HG03439 (cell line): ENCODE results near the gene DOCK1.

ENCODE experiments used
- ATAC-seq: cut with Tn5 transposase; IDR thresholded peaks from one replicate; pipeline ENCODE4 v1.9.1; 2021; ENCODE audit warnings: mild to moderate bottlenecking, moderate library complexity; ENCODE audit not compliant: unreplicated experiment

DOCK1 gene

DNA sequence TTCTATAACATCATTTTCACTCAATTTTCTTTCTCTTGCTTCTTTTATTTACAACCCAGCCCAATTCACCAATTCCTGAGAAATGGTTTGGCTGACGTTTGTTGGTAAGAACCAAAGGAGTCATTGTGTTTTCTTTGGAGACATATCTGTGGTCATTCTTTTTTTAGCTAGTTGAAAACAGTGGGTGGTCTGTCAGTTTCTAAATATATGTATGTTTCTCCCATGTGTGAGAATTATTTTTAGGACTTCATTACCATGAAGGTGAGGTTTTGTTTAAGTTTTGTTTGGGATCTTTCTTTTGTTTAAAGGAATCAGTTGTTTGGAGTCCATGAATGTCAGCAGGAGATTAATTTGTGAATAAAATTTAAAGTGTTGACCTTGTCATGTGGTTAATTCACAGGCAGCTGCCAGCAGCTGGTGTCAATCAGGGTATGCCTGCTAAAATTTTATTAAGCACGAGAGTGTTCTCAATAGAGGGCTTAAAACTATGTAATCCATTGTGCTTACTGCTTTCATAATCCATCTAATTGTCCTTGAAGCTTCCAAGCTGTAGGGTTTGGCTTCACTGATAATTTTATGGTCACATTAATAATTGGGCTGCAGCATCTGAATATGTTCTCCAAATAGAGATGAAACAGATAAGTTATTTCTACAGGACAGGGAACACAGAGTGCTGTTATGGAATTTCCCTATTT lies 252.4 kb downstream of the DOCK1 start:
- no peak for ATAC-seq

DNA sequence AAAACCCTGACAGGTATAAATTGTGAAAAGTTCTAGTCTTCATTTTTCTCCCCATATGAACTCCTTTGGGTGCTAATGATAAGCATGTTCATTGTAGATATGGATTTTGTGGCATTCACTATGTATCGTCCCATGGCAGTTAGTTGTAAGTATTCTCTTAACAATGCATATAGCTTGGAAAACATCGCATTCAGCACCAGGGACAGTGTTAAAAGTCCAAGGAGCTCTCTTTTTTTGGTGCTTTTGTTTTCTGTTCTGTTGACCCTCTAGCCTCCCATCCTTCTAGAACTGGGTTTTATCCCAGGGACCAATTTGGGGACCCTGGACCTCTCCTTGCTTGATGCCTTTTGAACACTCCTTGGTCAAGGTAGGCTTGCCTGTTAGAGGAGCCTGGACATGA lies 253.4 kb downstream of the DOCK1 start:
- ATAC-seq, result no peak

DNA sequence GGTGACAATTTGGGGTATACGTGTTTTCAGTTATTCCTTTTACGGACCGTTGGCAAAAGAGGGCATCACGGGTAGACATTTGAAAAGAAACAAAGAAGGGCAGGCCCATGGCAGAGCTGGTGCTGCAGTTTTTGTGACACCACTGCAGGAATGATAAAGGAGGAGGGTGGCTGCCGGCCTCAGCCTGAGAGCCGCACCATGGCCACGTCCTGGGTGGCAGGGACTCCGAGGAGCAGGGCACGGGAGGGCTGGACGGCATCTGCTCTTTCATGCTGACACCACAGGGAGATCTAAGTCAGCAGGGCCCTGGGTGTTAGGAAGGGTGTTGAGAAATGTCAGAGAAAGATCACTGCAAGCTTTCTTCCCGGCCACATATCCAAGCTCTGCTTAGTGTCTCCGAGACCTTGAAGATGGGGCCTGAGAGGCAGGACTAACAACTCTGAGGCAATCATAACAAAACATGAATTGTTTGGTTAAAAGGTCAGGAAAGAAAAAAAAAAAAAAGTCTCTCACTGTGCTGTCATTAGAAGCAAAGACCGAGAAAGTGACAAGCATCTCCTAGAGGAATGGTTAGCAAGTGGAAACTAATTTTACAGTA lies 254.5 kb downstream of the DOCK1 start:
- no peak for ATAC-seq

DNA sequence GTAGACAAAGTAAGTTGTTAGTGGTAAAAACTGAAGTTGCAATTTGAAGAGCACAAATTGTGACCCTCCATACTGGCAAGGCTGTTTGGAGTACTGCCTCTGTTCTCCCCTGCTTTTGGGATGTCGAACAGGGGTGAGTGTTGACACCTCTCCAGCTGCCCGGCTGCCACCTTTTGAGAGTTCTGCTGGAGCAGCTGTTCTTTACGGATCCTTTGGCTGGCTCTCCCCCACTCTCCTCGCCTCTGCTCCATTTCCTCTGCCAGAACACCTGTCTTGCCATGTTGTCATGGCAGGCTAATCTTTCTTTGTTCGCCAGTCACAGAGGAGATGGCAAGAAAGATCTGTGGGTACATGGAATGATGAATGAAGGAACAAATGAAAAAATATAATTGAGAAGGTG lies 256.3 kb downstream of the DOCK1 start:
- ATAC-seq, result no peak

DNA sequence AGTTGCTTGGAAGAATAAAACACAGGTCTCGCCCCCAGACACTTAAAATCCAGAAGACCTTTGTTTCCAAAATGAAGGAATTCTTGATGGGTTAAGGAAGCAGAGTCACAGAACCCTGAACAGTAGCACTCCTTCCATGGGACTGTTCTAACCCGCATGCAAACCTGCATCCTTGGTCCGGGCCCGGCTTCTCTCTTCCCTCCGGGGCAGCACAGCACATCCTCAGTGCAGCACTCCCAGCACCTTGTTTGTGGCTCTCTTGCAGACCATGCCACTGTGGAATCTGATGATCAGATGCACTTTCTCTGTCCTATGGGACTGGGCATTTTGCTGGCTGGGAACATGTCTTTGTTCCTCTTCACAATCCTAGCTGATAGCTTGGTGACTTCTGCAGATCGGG lies 257.6 kb downstream of the DOCK1 start:
- ATAC-seq, result no peak

DNA sequence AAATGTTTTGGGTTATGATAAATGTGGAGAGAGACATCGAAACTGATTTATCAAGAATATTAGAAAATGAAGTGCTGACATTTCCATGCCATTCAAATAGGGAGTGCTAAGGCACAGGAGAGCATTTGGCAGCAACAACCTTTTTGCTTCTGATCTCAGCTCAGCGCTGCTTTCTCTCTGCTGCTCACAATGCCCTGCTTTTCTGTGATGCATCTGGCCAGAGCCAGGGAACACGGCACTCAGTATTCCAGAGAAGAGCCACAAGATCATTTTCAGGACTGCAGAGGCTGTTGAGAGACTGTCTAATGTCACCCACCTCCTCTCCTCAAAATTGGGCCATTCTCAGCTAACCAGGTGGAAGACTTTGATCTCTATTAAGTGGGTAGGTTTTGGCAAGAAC lies 263.0 kb downstream of the DOCK1 start:
- ATAC-seq, result no peak

DNA sequence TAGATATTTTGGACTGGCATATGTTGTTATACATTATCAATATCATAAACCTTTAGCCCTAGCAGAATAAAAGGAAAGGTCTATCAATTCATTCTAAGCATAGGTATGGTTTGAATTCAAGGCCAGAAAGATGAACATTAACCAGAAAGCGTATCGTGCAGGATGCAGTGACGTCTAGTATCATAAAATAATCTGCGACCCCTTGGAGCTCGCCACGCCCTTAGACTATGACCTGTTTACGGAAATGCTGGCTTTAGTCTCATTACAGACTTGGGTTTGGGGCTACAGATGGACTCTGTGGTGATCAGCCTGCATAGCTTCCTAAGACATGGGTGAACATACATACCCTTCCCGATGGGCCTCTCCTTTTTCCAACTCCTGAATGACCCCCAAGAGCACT lies 269.6 kb downstream of the DOCK1 start:
- ATAC-seq, result no peak

DNA sequence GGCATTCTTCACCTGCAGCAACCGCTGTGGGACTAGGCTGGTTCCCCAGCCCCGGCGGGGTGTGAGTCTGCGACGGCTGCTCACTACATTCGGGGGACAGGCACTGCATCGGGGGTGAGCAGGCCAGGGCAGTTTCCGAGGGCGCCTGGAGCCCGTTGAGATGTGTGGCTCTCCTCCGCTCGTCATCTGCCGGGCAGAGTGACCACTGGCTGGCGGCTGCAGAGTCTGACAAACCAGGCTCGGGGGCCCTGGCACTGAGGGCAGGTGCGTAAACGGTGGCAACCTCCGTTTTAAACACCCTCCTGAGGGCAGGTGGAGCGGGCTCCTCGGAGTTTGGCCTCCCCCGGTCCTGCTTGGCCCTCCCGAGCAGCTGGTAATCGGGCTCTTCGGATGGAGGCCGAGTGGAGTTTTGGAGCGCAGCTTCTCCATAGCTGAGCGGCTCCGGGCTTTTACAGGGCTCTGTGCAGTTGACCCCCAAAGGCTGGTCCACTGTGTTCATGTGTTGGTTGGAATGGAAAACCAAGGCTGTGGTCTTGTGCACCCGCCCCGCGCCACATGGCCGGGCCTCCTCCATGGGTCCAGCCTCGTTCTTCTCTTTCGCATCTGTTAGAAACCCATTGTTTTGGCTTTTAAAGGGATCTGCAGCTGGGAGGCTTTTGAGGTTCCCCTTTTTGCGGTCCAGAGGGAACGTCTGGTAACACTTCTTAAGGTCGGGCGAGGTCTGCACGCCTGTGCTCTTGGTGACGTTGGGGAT lies 270.3 kb downstream of the DOCK1 start:
- ATAC-seq, result no peak

DNA sequence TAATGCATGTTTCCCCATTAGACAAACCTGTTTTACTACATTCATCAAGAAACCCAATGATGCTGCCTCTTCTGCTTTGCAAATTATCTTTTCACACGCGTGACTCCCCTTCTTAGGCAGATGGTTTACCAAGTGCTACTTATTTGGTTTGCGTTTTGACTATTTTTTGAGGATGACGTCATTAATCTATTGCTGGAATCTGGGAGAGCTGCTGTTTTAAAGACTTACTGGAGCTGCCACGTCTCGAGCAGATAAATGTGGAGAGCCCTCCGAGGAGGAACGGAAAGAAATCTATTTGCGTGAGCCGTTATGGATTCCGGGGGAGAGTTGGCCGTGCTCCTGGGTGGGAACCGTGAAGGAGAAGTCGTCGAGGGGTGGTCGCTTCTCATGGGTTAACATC lies 271.4 kb downstream of the DOCK1 start:
- ATAC-seq, result no peak

DNA sequence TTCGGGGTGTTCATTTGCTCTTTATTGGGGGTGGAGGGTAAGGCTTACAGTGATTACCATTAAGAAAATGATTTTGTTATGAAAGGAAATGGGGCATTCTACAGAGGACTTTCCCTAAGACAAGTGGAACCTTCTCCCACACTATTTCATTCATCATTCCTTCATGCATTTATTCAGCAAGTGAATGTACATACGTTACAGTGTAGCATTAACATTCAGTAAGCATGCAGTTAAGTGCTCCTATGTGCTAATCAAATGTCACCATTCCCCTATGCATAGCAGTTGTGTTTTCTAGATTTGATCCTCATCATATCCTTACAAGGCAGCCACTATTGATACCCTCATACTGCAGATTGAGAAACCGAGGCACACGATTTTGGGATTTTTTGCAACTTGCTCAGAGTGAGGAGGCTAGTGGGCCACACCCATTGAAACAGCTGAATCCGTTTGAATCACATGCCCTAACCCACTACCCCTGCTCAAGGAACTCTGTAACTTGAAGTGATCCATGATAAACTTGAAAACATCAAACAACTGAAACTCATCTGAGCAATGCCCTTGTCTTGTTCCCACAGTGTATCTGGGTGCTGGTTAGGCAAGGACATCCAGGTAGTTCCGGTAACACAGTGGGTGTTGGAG lies 274.5 kb downstream of the DOCK1 start:
- no peak for ATAC-seq

DNA sequence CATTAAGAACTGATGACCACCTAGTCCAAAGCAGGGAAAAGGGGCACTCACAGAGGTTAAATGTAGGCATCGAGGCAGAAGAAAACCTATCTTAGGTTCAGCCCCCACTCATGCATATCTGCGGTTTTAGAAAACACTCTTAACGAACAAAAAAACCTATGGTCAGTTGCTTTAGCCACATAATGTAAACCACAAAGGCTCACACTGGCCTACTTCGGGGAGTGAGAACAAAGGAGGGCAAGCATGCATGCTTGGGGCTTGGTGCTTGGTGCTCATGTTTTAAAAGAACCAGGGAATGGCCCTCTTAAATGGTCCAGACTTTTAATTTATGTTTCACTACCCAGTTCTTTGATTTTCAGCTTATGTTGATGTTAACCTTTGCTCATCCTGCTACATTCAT lies 276.9 kb downstream of the DOCK1 start:
- ATAC-seq, result no peak

DNA sequence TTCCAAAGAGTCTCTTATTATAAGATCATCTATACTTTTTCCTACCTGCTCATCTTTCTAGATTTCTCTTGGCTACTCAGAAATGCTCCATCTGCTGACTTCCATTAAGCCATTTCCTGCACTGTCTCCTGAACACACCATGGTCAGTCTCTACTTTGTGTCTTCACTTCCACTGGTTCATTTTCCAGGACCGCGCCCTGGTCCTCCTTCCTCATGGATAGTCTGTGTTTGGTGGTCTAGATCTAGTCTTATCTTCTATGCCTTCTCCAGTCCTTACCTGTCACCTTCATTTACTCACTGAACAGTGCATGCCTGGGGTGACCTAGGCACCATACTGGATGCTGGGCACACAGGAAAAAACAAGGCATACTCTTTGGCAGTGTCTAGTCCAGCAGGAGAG lies 279.4 kb downstream of the DOCK1 start:
- no peak for ATAC-seq

DNA sequence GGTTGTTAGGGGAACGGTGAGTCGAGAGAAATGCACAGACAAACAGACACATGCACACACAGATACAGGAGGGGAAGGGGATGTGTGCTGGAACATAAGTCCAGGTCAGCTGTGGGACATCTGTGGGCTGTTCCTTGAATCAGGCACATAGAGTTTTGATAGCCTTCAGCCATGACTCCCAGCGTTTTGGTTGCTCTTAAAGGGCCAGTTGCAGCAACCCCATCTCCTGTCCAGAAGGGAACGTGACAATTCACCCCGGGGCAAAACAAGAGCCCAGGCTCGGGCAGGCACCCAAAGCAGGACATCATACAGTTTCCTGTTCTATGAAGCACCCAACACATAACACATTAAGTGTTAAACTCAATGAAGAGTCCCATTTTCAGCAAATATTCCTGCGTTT lies 281.6 kb downstream of the DOCK1 start:
- no peak for ATAC-seq

DNA sequence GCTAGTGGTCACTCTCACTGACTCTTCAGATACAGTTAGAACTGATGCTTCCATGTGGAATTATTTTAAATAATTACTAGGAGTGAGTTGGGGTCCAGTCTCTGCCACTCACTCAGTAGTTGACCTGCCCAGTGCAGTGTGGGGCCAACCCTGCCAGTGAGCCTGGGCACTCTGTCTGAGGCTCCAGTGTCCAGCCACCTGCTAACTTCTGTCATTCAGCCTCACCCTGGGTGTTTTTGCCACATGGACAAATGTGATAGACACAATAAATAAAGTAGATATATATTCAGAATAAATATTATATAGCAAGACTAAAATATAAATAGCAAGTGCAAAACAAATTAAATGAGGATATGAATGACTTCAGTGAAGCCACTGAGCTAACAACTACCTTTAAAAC lies 284.0 kb downstream of the DOCK1 start:
- no peak for ATAC-seq

DNA sequence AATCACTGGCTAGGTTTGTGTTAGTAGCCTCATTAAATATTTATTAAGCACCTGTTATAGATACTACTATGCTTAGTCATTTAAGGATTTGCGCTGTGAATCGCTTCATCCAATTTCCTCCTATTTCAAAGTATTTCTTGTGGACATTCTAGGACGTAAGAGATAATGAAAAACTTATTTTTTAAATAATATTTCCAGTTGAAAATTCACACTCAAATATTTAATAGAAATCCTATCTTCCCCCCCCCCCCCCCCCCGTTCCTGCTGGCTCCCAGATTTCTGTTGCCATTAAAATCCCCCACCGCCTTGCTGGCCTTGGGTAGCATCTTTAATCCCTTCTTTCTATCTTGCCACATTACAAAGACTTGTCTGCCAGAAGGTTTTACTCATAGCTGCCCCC lies 285.2 kb downstream of the DOCK1 start:
- no peak for ATAC-seq

DNA sequence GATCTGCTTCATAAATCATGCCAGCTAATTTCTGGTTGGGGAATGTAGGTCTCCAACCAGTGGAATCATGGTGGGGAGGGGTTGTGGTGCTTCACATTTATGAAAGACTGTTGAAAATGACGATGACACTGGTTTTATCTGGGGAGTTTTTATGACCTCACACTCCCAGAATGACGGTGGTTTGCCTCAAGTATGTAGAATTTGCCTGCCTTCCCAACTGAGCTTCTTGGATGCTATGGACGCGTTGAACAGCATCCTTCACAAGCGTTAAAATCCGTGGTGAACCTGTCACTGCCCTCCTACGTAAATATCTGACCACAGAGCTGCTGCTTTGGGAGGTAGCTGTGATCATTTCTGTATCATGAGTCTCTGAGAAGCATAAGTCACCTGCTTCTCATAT lies 287.9 kb downstream of the DOCK1 start:
- ATAC-seq, result no peak

DNA sequence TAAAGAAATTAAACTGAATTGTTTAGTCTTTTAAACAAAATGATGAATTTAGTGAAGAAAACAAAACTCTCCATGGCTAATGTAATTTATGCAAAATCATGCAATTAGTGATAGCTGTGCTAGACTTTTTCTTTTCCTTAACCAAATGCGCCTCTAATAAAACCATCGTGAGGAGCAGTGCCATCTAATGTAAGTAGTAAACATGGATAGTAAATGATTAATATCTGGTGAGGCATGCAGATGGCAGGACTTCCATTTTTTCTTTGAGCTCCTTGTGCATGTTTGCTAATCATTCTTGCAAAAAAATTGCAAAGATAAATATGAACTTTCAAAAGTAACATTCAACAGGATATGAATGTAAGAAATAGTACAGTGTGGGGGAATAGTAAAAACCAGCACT lies 288.9 kb downstream of the DOCK1 start:
- ATAC-seq, result no peak

DNA sequence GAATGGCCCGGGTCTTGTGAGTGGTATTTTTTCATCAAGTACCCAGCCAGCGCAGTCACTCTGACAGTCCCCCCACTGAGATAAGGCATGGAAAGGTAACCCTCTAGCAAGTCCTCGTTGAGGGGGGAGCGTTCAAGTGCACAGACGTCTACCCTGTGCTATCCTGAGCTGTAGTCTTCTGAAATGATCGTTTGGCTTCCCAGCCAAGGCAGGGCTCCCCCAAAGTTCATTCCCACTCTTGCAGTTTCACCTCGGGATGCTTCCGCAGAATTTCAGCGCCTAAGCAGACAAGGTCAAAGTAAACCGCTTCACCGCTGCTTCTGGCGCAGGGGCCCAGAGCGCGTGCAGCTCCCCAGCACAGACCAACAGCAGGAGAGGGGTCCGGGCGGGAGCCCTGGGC lies 289.4 kb downstream of the DOCK1 start:
- ATAC-seq, result no peak

DNA sequence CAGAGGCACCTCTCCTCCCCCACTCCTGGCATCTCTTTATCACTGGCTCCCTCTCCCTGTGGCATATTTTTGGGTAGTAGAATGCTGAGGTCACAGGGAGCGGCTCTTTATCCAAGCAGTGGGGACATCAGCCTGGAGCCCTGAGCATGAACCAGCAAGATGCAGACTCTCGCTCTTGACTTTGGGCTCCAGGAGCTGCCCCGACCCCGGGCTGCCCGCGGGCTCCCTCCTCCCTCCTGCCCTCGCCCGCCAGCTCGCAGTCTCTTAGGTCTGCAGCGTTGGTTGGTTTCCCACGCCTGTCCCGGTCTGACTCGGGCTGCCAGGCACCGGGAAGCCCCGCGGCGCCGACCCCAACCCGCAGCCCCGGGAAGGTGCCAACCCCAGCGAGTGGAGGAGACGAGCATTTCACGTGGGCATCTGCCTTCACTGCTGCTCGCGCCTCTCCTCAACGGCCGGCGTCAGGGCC lies 289.8 kb downstream of the DOCK1 start:
- ATAC-seq, result no peak

DNA sequence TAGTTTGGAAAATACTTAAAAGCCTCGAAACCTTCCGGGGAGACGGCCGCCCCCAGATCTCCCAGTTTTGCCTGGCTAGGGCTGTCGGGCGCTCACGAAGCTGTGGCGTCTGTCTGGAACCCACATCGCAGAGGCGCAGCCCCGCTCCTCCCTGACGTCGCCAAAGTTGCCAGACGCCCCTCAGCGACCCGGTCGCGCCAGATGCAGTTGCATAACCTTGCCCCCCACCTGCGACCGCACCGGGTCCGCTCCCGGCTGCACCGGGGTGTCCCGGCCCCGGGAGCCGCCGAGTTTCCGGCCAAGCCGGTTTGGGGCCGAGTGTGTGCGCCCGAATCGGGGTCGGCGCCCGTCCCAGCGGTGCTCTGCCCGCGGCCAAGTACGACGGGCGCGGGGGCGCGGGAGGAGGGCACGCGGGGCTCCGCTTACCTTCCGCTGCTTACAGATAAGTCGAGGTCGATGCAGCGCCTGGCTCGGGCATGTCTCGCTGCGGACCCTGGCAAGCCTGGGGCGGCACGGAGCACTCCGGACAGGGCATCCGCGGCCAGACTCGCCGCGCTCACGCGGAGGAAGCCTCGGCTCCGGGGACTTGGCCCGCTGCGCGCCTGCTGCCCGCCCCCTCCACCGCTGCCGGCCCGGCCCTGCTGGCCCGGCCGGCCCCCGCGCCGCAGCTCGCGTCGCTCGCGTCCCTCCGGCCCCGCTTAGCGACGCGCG lies 290.5 kb downstream of the DOCK1 start:
- no peak for ATAC-seq
